NOMO-1 treated with dmso at 0.1 percent for 144 hours (cell line): ENCODE measurements around the gene HIVEP3.

Source experiments
- DNase-seq: peaks from one replicate; lab custom pipeline; 2025; ENCODE audit not compliant: unreplicated experiment; lab: John Stamatoyannopoulos, UW

Gene HIVEP3

DNA sequence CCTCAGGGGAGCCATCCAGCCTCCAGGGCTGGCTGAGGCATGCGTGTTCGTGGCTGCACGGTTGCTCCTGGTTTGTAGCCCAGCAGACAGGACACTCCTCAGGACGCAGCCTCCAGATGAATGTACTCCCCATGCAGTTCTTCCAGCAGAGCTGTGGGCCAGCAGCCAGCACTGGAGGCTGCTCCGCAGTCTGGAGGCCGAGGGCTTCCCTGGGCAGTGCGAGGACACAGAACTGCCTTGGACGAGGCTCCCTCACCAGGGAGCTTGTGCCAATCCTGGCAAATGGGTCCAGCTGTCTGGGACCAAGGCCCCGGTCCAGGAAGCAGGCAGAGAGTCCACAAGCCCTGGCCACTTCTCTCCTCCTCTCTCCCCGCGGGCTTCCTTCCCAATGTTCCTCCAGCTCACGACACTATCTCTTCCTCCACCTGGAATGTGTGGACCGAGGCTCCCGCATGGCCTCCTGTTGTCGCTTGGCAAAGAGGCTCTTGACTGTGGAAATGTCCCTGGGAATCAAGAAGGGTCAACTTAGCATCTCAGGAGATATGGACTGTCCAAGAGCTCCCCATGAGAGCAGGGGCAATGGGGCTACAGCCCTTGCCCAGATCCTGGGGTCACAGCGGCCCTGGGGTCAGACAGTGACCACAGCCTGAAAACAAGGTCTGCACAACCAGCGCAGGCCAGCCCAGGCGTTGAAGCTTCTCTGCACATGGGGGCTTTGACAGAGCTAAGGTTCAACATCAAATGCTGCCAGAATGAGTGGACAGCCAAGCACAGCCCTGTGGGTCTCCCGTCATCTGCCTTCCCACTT lies 439.5 kb downstream of the HIVEP3 start:
- DNase-seq, result no peak

DNA sequence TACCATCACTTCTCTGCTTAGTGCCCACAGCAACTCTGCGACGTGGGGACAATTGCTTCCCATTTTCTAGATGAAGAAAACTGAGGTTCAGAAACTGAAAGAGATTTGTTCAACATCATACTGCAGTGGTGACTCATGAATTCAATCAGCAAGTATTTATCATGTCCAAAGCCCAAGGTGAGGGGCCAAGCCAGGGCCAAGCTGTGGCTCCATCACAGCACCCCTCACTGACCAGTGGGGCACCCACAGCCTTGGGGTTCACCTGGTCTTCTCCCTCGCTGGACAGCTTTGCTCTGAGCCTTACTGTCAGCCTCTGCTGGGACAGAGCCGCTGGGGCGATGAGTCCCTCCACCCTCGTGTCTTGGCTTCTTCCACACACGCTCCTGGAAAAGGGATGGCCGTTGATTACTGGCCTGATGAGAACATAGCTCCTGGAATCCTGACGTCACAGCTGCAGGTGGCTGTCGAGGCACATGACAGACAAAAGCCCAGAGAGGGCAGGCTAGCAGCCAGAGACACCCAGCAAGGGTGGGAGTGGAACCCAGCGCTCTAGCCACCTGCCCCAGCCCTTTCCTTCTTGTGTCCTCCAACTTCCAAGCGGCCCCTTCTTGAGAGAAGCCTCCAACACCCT lies 440.5 kb downstream of the HIVEP3 start:
- no peak for DNase-seq

DNA sequence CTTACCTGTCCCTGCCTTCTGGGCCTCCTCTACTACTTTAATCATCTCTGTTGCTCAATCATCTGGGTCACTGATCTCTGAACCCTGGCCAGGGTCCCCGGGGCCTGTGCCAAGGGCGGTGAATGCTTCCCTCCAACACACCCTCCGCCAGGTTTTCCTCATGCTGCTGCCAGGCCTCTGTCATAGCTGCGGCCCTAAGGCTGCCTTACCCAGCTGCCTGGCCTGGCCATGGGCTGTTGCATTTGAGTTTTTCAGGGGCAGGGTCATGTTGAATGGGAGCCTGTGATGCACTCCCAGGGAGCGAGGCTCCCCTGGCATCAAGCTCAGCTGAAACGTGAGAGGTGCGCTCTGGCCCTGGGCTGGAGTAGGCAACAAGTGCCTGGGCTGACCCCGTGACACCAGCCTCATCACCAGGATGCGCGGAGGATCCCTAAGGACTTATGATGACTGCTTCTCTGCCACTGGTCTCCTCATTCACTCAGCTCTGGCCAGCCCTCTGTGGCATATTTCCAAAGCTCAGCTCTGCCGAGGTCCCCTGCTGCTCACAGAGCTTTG lies 441.8 kb downstream of the HIVEP3 start:
- DNase-seq, result no peak

DNA sequence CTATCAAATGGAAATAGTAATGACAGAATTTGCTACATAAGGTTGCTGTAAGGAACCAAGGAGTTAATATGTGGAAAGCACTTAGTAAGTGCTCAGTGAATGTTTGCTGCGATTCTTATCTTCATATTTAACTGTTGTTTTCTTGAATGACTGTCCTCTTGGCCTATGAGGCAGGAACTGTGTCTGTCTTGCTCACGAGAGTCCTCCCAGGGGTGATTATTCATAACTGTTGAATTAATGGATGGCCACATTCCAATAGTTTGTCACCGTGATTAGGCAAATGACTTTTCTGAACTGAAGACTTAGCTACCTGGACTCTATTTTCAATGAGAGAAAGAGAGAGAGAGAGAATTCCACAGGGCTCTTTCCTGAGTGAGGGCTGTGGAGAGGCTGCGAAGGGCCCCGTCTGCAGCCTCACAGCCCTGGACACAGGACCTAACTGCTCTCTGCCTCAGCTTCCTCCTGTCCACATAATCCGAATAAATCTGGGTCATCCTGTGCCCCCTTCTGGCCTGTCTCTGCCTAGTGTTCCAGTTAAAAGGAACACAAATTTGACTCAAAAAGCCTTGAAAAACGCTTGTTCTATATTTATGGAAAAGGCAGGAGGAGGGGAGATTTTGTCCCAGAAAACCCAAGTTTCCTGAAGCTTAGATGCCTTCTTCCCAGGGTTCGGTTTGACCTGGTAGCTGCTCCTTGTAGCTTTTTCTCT lies 442.7 kb downstream of the HIVEP3 start:
- DNase-seq, result no peak

DNA sequence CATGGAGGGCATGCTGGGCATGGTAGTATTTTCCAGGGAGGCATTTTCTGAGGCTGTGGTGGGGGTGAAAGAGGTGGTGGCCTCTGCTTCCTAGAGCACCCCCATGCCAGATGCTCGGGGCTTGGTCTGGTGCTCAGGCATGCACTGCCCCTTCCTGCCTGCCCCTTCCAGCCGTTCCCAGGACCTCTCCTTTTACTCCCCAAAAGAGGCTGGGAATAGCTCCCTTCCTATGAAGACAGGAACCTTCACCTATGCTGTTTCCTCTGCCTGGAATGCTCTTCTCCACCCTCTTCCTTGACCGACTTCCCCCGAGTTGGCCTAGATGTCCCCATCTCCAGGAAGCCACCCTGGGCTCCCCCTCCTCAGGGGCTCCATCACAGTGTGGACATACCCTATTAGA lies 443.4 kb downstream of the HIVEP3 start:
- no peak for DNase-seq

DNA sequence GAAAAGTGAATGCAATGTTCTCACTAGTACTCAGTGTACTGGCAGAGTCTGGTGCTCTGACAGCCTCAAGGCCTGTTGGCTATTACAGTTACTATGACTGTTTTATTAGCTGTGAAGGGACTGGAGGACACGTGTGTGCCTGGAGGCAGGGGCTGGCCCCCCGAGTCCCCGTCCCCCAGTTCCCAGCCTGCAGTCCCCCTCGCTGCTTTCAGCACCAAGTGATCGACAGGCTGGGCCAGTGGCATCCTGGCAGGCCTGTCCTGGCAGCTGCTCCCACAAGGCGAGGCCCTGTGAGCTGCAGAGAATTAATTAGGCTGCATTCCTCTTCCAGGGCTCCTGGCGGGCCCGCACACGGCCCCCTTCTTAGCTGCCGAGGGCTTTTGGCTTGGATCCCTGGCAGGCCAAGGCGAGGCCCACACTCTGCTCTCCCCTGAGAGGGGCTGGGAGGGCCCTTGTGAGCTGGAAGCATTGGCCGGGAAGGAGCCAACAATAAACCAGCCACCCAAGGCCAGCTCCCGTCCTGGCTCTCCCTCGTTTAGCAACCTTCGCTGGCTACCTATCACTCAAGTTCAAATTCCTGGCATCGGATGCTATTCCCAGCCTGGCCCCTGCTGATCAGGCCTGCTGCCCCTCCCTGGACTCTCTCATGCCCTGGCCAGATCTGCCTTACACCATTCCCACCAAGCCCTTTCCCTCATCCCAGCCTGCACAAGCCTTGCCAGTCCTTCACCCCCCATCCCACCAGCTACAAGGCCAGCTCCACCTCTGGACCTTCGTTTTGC lies 444.0 kb downstream of the HIVEP3 start:
- DNase-seq, result no peak

DNA sequence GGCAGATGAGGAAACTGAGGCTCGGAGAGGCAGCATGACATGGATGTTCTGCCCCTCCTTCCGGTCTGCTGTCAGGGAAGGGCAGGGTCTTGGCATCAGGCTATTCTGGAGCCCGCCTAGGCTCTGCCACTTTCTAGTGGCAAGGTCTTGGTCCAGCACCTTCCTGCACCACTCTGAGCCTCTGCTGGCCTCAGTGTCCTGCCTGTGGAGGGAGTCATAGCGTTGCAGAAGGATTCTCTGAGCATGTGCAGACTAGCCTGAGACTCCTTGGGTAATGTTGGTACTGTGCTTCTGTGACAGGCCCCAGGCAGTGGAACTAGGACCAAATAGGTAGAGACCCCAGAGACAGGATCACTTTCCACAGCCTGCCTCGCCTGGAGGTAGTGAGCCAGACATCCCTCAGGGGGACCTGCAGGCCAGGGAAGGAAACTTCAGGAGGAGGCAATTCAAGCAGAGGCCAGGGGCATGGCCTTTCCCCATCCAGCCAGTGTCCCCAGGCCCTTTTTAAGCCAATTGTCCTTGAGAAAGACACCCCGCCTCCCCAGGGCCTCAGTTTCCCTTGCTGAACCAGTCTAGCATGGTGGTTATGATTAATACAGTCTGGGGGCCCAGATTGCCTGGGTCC lies 444.9 kb downstream of the HIVEP3 start:
- no peak for DNase-seq

DNA sequence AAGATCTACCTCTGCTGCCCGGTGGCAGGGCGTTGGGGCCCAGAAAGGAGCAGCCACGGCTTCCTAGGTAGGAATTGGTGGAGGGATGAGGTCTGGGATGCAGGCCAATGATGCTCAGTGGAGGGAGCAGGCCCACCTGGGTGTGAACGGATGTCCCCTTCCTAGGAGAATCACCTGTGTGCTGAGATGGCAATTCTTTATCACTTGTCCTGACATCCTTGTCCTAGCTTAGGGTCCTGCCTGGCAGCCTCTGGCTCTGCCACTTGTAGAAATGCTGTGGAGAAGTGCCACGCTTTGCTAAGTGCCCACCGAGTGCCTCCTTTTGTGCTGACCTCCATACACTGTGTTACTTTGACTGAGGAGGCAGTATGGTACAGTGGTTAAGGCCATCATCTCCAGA lies 447.1 kb downstream of the HIVEP3 start:
- DNase-seq, result no peak

DNA sequence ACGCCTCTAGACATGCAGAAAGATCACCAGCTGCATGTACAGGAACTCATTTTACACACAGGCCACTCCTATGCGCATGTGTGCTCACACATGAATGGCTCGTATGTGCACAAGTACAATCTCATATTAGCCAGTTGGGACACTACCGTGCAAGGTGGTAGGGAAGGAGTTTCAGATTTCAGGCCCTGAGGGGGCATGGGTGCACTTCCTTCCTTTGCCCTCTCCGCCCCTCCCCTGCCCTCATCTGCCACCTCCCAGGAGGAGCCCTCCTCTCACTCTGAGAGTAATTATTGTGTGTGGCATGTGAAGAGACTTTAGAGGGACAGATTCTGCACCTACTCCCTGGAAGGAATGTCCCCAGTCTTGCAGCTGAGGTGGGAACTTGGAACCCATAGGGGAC lies 449.0 kb downstream of the HIVEP3 start:
- DNase-seq, result no peak

DNA sequence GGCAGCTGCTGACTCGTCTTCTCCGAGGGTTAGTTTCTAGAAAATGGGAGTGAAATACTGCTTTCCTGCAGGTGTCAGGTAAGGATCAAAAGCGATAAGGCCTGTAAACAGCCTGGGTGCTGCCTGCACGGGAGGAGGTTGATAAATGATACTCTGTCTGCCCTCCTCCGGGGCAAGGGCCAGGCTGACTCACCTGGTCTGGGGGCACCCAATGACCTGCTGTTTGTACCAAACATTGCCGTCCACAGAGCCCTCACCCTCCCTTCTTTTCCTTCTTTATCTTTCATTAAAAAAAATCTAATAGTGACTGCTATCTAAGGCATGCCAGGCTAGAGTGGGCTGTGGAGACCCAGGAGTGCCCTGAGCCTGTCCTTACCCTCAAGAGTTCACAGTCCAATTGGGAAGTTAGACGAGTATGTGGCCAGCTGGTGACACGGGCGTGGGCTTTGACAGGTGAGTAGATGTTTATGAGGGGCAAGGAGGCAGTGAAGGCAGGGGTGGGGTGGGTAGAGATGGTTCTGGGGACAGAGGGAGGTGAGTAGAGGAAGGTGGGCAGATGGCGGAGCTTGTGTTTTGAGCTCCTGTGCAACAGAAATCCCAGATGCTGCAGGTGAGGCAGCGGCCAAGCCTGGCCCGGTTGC lies 450.5 kb downstream of the HIVEP3 start:
- no peak for DNase-seq

DNA sequence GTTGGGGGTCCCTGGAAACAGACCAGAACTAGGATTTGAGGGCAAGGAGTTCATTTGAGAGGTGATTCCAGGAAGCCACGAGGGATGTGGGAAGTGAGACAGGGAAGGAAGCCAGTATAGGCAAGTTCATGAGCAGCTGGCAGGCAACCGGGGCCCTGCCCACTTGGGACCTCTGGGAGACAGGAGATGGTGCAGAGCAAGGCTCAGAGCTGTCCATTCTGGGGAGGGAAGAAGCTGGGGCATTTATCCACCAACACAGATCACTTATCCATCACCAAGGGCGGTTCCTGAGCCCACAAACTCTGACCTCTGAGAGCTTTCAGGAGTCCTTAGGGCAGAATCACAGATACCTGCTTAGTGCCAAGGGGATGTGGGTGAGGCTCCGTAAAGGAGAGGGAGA lies 451.0 kb downstream of the HIVEP3 start:
- DNase-seq, result no peak

DNA sequence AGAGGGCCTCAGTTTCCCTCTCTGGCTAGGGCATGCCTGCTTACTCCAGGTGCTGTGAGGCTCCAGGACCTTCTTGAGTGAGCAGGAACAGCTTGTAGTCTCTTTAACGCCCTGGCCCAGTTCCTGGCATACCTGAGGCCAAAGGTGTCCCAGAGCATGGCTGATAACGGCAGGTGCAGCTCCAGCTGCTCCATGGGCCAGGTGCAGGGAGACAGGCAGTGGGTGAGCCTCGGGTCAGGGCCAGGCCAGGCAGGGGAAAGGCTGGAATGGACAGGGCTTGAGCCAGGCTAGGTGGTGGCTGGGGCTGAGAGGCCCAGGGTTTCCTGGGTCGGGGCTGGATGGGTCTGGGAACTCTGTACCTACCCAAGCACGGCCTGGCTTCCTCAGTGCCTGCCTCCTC lies 452.6 kb downstream of the HIVEP3 start:
- no peak for DNase-seq

DNA sequence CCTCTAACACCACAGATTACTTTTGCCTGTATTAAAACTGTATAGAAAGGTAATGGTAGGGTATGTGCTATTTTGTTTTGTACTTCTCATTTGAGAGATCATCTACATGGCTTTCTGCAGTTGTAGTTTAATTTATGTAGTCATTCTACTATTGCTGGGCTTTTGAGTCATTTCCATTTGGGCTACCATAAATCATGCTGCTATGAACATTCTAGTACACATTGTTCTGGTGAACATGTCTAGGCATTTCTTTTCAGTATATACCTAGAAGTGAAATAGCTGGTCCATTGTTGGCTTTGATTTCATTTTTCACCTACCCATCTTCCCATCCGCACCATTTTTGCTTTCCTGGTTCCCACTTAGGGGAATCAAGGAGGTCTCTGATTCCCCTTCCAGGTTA lies 453.0 kb downstream of the HIVEP3 start:
- DNase-seq, result no peak

DNA sequence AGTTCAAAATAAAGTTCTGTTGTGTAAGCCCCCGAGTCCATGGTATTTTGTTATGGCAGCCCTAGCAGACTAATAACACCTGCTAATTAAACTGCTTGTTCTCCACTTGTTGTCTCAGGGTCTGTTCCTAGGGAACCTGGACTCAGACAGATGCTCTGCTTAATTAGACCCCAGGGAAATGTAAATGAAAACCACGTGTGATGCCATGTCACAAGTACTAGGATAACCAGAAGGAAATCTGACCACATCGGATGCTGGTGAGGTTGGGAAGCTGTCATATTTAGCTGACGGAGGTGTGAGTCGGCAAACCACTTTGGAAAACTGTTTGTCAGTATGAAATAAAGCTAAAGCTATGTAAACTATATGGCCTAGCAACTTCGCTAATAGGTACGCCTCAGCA lies 453.8 kb downstream of the HIVEP3 start:
- no peak for DNase-seq

DNA sequence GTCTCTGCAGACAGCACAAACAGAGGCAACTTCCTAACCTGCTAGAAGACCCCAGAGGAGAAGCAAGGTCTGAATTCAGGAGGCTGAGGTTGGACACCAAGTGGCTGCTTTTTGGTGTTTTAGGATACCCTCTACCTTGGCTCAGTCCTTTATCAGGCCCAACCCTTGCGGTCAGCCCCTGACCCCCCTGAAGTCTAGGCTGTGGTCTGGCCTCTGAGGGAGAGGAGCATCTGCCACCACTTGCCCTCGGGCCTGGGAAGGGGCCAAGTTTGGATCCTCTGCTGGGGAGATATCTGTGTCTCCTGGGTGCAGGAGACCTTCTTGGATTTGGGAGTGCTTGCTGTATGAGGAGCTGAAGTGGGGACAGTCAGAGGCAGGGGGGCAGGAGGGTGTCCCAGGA lies 455.2 kb downstream of the HIVEP3 start:
- no peak for DNase-seq

DNA sequence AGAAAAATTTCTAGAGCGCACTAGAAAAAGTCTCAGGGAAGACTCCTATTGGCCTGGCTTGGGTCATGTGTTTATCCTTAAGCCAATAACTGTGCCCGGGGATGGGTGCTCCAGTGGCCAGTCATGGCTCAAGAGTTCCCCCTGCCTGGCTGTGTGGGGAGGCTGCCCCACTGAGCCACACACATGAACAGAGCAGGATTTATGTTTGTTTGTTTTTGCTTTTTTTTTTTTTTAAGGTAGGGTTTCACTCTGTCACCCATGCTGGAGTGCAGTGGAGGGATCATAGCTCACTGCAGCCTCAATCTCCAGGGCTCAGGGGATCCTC lies 456.1 kb downstream of the HIVEP3 start:
- DNase-seq, result no peak

DNA sequence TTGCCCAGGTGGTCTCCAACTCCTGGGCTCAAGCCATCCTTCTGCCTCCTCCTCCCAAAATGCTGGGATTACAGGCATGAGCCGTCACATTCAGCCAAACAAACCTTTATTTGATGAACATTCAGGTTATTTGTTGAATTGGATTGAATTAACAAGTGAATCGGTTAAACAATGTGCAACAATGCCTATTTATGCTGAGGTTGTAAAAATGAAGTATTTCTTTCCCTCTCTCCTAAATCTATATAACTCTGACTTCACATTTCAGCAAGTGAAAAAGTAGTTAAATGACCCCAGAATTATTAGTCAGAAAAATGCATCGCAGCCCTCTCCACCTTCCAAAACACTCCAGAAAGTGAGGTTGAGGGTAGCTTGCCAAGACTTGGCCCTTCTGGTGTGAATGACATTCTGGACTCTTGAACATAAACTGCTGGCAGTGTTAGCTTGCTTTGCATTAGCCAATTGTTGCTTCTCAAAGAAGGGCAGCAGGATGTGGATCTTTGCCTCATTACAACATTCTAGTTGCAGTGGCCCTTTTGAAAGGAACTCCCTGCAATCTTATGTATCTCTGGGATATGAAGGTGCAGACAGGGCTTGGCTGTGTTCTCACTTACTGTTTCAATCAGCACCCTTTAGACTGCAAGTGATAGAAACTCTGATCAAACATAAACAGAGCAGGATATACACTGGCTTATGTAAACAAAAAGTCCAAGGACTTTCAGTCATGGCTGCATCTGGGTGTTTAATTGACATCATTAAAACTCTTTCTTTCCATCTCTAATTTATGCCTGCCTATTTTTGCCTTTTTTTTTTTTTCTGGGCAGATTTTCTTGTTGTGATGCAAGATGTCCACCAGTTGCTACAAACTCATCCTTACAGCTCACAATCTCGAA lies 456.7 kb downstream of the HIVEP3 start:
- DNase-seq, result no peak

DNA sequence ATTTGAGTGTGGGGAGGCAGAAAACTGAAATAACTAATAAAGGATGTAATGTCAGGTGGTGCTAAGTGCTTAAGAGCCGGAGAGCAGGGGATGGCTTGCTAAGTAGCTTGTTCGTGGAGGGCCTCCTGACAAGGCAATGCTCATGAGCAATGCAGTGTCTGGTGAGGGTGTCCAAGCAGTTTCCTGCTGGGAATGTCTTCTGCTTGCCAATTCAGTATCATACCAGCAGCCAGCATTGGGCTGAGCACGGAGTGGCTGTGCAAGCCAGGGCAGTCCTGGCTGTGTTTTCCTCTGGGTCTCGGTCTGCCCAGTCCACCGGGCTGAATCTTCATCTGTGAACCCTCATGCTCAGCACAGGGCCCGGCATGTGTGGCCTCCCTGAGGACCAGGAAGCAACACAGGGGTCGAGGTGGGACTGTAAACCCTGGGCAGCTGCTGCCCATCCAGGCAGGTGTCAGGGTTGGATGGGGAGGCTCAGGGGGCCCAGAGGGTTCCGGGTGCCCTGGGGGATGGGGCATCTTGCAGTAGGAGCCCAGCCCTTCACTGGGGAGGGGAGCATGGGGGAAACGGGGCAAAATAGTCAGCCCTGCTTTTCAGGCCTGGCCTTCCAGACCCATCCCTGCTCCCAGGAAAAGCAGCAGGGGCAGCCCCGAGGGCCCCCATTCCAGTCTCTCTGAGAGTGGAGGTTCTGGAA lies 461.7 kb downstream of the HIVEP3 start:
- no peak for DNase-seq
